ENCODE results near the gene TRPM7. TPM values are rescaled to one million over a fixed set of nuclear protein-coding genes. Genes with fewer than 3 reads are reported as not detected.
A peak's percentile ranks its signal among the peaks of the same experiment; 100 is the strongest.

The TRPM7 gene, protein sequence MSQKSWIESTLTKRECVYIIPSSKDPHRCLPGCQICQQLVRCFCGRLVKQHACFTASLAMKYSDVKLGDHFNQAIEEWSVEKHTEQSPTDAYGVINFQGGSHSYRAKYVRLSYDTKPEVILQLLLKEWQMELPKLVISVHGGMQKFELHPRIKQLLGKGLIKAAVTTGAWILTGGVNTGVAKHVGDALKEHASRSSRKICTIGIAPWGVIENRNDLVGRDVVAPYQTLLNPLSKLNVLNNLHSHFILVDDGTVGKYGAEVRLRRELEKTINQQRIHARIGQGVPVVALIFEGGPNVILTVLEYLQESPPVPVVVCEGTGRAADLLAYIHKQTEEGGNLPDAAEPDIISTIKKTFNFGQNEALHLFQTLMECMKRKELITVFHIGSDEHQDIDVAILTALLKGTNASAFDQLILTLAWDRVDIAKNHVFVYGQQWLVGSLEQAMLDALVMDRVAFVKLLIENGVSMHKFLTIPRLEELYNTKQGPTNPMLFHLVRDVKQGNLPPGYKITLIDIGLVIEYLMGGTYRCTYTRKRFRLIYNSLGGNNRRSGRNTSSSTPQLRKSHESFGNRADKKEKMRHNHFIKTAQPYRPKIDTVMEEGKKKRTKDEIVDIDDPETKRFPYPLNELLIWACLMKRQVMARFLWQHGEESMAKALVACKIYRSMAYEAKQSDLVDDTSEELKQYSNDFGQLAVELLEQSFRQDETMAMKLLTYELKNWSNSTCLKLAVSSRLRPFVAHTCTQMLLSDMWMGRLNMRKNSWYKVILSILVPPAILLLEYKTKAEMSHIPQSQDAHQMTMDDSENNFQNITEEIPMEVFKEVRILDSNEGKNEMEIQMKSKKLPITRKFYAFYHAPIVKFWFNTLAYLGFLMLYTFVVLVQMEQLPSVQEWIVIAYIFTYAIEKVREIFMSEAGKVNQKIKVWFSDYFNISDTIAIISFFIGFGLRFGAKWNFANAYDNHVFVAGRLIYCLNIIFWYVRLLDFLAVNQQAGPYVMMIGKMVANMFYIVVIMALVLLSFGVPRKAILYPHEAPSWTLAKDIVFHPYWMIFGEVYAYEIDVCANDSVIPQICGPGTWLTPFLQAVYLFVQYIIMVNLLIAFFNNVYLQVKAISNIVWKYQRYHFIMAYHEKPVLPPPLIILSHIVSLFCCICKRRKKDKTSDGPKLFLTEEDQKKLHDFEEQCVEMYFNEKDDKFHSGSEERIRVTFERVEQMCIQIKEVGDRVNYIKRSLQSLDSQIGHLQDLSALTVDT (N-terminal part only)
- polyA plus RNA-seq, result 34.4 TPM
- long read RNA-seq, donor 1, result 0 reads
- long read RNA-seq, donor 2, full-length matches to known transcripts, result 1 of 1 reads
- long read RNA-seq, donor 2, partial matches to known transcripts, result 0 of 1 reads
- long read RNA-seq, donor 2, other reads (novel, unspliced or antisense), result 0 of 1 reads
- long read RNA-seq, donor 3, result 0 reads
- long read RNA-seq, donor 4, result 0 reads
- long read RNA-seq, donor 5, result 0 reads
- long read RNA-seq, donor 6, full-length matches to known transcripts, result 1 of 1 reads
- long read RNA-seq, donor 6, partial matches to known transcripts, result 0 of 1 reads
- long read RNA-seq, donor 6, other reads (novel, unspliced or antisense), result 0 of 1 reads
- long read RNA-seq, donor 7, result 0 reads
- long read RNA-seq, donor 8, partial matches to known transcripts, result 9 of 9 reads
- long read RNA-seq, donor 8, other reads (novel, unspliced or antisense), result 0 of 9 reads
- long read RNA-seq, donor 9, partial matches to known transcripts, result 0 of 1 reads
- long read RNA-seq, donor 9, other reads (novel, unspliced or antisense), result 0 of 1 reads
- long read RNA-seq, donor 10, result 0 reads
- long read RNA-seq, donor 11, full-length matches to known transcripts, result 2 of 2 reads
- long read RNA-seq, donor 11, partial matches to known transcripts, result 0 of 2 reads
- long read RNA-seq, donor 11, other reads (novel, unspliced or antisense), result 0 of 2 reads

GRCh38 chr15:50686469-50687301, at the start of gene TRPM7:
TRPM7 (minus strand) TSS chr15:50686797; CDS start chr15:50686533, 264 bp downstream.
- Histone ChIP-seq H3K4me1 (ENCODE audit: control insufficient read depth, insufficient read depth, low read length) (no peaks in the 10 kb centered on the region), H3K27me3 (ENCODE audit: control insufficient read depth, insufficient read depth, low read length) (no peaks in the 10 kb centered on the region), H3K27ac (ENCODE audit: low read length) (peak within 1 kb of the TSS; percentile 98), H3K4me3 (ENCODE audit: low read length) (peak within 1 kb of the TSS; percentile 95), H3K9me3 (ENCODE audit: control insufficient read depth, low read depth, low read length) (no peaks in the 10 kb centered on the region), H3K36me3 (ENCODE audit: control insufficient read depth, insufficient read depth, low read length) (peaks cover 8% of the 10 kb centered on the region)
- peak; percentile 90 to 96 for DNase-seq
- WGBS (ENCODE audit: insufficient coverage, low lambda C conversion rate), result 20% methylated on average over 1 of the region's 80 CpGs

- 100% methylated on average over 2 of the region's 4 CpGs for WGBS (ENCODE audit: insufficient coverage, low lambda C conversion rate)
Observed at GRCh38 chr15:50735156-50735555, 48.6 kb upstream of the TRPM7 start.

DNA sequence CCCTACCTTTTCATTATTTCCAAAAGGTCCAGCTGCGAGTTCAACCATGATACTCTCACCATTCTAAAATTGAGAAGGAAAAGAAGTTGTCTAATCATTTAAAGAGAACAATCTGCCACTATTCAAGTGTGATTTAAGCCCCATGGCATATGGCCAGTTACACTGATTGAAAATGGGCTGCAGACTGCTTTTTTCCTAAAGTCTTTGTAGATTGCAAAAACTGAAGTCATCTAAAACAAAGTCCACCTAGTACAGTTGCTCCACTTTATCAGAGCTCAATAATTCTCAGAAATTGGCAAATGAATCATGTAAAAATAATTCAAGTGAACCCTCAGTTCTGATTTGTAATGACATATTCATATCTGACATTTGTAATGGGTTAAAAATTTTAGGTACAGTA, 39.7 kb upstream of the TRPM7 start:
- WGBS (ENCODE audit: insufficient coverage, low lambda C conversion rate), result no CpG with 5 or more reads among the region's 1 CpG
- no peaks in the 10 kb centered on the region for H3K9me3 ChIP-seq (ENCODE audit: control insufficient read depth, low read depth, low read length)
- H3K4me1 ChIP-seq (ENCODE audit: control insufficient read depth, insufficient read depth, low read length), result no peaks in the 10 kb centered on the region
- no peak overlapping the region for H3K4me3 ChIP-seq (ENCODE audit: low read length)
- H3K27me3 ChIP-seq (ENCODE audit: control insufficient read depth, insufficient read depth, low read length), result no peaks in the 10 kb centered on the region
- DNase-seq, result peak in 1 of 2 donors; percentile 31
- peaks cover 16% of the 10 kb centered on the region for H3K36me3 ChIP-seq (ENCODE audit: control insufficient read depth, insufficient read depth, low read length)
- no peak overlapping the region for H3K27ac ChIP-seq (ENCODE audit: low read length)

More at GRCh38 chr15:50735156-50735555, 48.6 kb upstream of the TRPM7 start:
- Histone ChIP-seq H3K9me3 (ENCODE audit: control insufficient read depth, low read depth, low read length) (no peaks in the 10 kb centered on the region), H3K27ac (ENCODE audit: low read length) (no peak overlapping the region), H3K4me3 (ENCODE audit: low read length) (no peak overlapping the region), H3K36me3 (ENCODE audit: control insufficient read depth, insufficient read depth, low read length) (peaks cover 33% of the 10 kb centered on the region), H3K27me3 (ENCODE audit: control insufficient read depth, insufficient read depth, low read length) (no peaks in the 10 kb centered on the region), H3K4me1 (ENCODE audit: control insufficient read depth, insufficient read depth, low read length) (no peaks in the 10 kb centered on the region)
- no peak for DNase-seq

- H3K9me3 ChIP-seq (ENCODE audit: control insufficient read depth, low read depth, low read length), result no peaks in the 10 kb centered on the region
- H3K27ac ChIP-seq (ENCODE audit: low read length), result peak overlapping the region; percentile 83
- H3K4me3 ChIP-seq (ENCODE audit: low read length), result no peak overlapping the region
- H3K36me3 ChIP-seq (ENCODE audit: control insufficient read depth, insufficient read depth, low read length), result peaks cover 21% of the 10 kb centered on the region
- H3K27me3 ChIP-seq (ENCODE audit: control insufficient read depth, insufficient read depth, low read length), result no peaks in the 10 kb centered on the region
- H3K4me1 ChIP-seq (ENCODE audit: control insufficient read depth, insufficient read depth, low read length), result peaks cover 5% of the 10 kb centered on the region
- DNase-seq, result peak; percentile 87 to 91
- no CpG with 5 or more reads among the region's 1 CpG for WGBS (ENCODE audit: insufficient coverage, low lambda C conversion rate)
Observed at GRCh38 chr15:50718700-50719125, 32.1 kb upstream of the TRPM7 start.

DNA sequence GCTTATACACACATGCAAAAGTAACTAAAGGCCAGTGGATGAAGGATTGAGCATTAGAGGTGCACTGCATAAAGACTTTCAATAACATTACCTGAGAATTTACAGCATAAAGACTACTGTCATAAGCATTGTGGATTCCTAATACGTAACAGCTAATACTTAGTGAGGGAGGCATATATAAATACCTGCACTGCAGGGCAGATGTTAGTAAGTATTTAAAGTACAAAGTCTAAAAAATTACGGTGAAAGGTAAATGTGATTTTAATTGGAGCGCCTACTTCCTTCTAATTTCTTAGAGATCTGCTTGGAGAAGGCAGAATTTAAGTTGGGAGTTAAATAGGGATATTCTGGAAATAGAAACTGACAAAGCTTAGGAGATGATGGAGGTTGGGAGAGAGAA, 25.4 kb upstream of the TRPM7 start:
- Histone ChIP-seq H3K4me1 (ENCODE audit: control insufficient read depth, insufficient read depth, low read length) (peaks cover 6% of the 10 kb centered on the region), H3K27me3 (ENCODE audit: control insufficient read depth, insufficient read depth, low read length) (no peaks in the 10 kb centered on the region), H3K36me3 (ENCODE audit: control insufficient read depth, insufficient read depth, low read length) (peaks cover 8% of the 10 kb centered on the region), H3K27ac (ENCODE audit: low read length) (peak overlapping the region; percentile 61), H3K4me3 (ENCODE audit: low read length) (no peak overlapping the region), H3K9me3 (ENCODE audit: control insufficient read depth, low read depth, low read length) (no peaks in the 10 kb centered on the region)
- 27% methylated on average over 3 of the region's 3 CpGs for WGBS (ENCODE audit: insufficient coverage, low lambda C conversion rate)
- peak; percentile 17 to 69 for DNase-seq

DNA sequence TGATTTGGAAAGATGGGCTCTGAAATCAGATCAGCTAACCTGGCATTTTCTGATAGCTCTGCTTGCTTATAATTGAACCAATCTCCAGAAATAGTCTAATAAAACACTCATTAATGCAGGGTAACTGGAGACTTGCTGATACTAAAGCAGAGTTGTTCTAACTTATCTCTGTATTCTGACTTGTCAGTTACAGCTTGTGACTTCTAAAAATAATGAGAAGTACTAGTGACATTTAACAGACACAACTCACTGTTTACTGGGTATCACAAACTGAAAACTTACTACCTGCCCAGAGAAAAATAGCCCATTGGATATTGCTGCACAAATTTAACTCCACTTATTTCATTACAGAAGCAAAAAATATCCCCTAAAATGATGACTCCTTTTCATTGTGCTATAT, 24.0 kb upstream of the TRPM7 start:
- no peak for DNase-seq
- Histone ChIP-seq H3K4me3 (ENCODE audit: low read length) (no peak overlapping the region), H3K27me3 (ENCODE audit: control insufficient read depth, insufficient read depth, low read length) (no peaks in the 10 kb centered on the region), H3K4me1 (ENCODE audit: control insufficient read depth, insufficient read depth, low read length) (peaks cover 6% of the 10 kb centered on the region), H3K27ac (ENCODE audit: low read length) (no peak overlapping the region), H3K36me3 (ENCODE audit: control insufficient read depth, insufficient read depth, low read length) (peaks cover 8% of the 10 kb centered on the region), H3K9me3 (ENCODE audit: control insufficient read depth, low read depth, low read length) (no peaks in the 10 kb centered on the region)

- Histone ChIP-seq H3K4me3 (ENCODE audit: low read length) (no peak overlapping the region), H3K4me1 (ENCODE audit: control insufficient read depth, insufficient read depth, low read length) (peaks cover 6% of the 10 kb centered on the region), H3K9me3 (ENCODE audit: control insufficient read depth, low read depth, low read length) (no peaks in the 10 kb centered on the region), H3K27me3 (ENCODE audit: control insufficient read depth, insufficient read depth, low read length) (no peaks in the 10 kb centered on the region), H3K36me3 (ENCODE audit: control insufficient read depth, insufficient read depth, low read length) (peaks cover 6% of the 10 kb centered on the region), H3K27ac (ENCODE audit: low read length) (no peak overlapping the region)
- DNase-seq, result no peak
- WGBS (ENCODE audit: insufficient coverage, low lambda C conversion rate), result 100% methylated on average over 2 of the region's 3 CpGs
Observed at GRCh38 chr15:50707878-50708427, 21.4 kb upstream of the TRPM7 start.

GRCh38 chr15:50702762-50703334, 16.3 kb upstream of the TRPM7 start:
- Histone ChIP-seq H3K4me3 (ENCODE audit: low read length) (no peak overlapping the region), H3K36me3 (ENCODE audit: control insufficient read depth, insufficient read depth, low read length) (peaks cover 4% of the 10 kb centered on the region), H3K4me1 (ENCODE audit: control insufficient read depth, insufficient read depth, low read length) (no peaks in the 10 kb centered on the region), H3K27ac (ENCODE audit: low read length) (no peak overlapping the region), H3K27me3 (ENCODE audit: control insufficient read depth, insufficient read depth, low read length) (no peaks in the 10 kb centered on the region), H3K9me3 (ENCODE audit: control insufficient read depth, low read depth, low read length) (no peaks in the 10 kb centered on the region)
- DNase-seq, result no peak
- 89% methylated on average over 1 of the region's 1 CpG for WGBS (ENCODE audit: insufficient coverage, low lambda C conversion rate)

Data from large intestine (tissue), 12 donors.